Vagina (tissue), 2 donors: ENCODE data around the gene OGN. TPM values are rescaled to one million over a fixed set of nuclear protein-coding genes. Genes with fewer than 3 reads are reported as not detected.

Source experiments
- DNase-seq, 2 donors: peaks; one replicate each; pipeline ENCODE4 v3.0.0-alpha.2; 2017; ENCODE audit errors: extremely low spot score in 2 of 2
- H3K27ac ChIP-seq: fragments of 200-600 bp; sonication (generic); one replicate; pipeline ENCODE4 v1.5.1; 2019
- H3K27me3 ChIP-seq: fragments of 200-600 bp; sonication (generic); one replicate; pipeline ENCODE4 v1.5.1; 2019
- H3K36me3 ChIP-seq, 2 donors: fragments of 200-600 bp; sonication (generic); one replicate each; pipeline ENCODE4 v1.5.1; 2017 to 2019
- H3K4me1 ChIP-seq: fragments of 200-600 bp; sonication (generic); one replicate; pipeline ENCODE4 v1.5.1; 2019
- H3K4me3 ChIP-seq, 2 donors: fragments of 200-600 bp; sonication (generic); 1 replicate in 1 of 2; 2 replicates in 1 of 2; pipeline ENCODE4 v1.5.1; 2016 to 2019
- H3K9me3 ChIP-seq: fragments of 200-600 bp; sonication (generic); one replicate; pipeline ENCODE4 v1.5.1; 2019
- CTCF ChIP-seq, 3 experiments: fragments of 450-650 bp in 2 of 3; fragments of 200-600 bp in 1 of 3; sonication (generic) in 1 of 3; IDR thresholded peaks; one replicate each; pipeline ENCODE4 v1.5.1; 2017 to 2019; ENCODE audit warnings: antibody characterized with exemption in 3 of 3, mild to moderate bottlenecking in 2 of 3, moderate library complexity in 2 of 3
- POLR2A ChIP-seq, 2 donors: fragments of 450-650 bp; IDR thresholded peaks; one replicate each; pipeline ENCODE4 v1.6.1; 2017; ENCODE audit warnings: antibody characterized with exemption in 2 of 2, mild to moderate bottlenecking in 2 of 2, moderate library complexity in 2 of 2
- POLR2AphosphoS5 ChIP-seq, 2 donors: sonication (generic); formaldehyde crosslinking; IDR thresholded peaks; one replicate each; pipeline ENCODE4 v1.9.0; 2017; ENCODE audit warnings: antibody characterized with exemption in 2 of 2, mild to moderate bottlenecking in 2 of 2, low read depth in 1 of 2; ENCODE audit not compliant: insufficient read depth in 1 of 2
- intact Hi-C: fragments of 100-400 bp; cut with DNase I; formaldehyde crosslinking; loops from one replicate; pipeline ENCODE4 v1.15.1; 2023
- total RNA-seq: library from RNA; depleted of rRNA; stranded (reverse); fragments of >200 nt; gene quantifications from one replicate; pipeline ENCODE4 v1.2.3, GENCODE V29; 2016

Gene OGN
- total RNA-seq, 1 donor from 2014 or later = 11.5 TPM

- TF ChIP-seq POLR2AphosphoS5 (IDR thresholded peaks at IDR 0.05; ENCODE audit: insufficient read depth in 1 of 2, low read depth in 1 of 2) (peak in 1 of 2 donors; percentile 16), POLR2A (IDR thresholded peaks at IDR 0.05) (no peak), CTCF (IDR thresholded peaks at IDR 0.05) (no peak)
- no peaks in the 10 kb centered on the region for H3K9me3 ChIP-seq
- DNase-seq = no peak
- H3K4me3 ChIP-seq = no peak overlapping the region
- H3K36me3 ChIP-seq = no peaks in the 10 kb centered on the region
- H3K4me1 ChIP-seq = peaks cover 19% of the 10 kb centered on the region
- intact Hi-C loops = no loop called here
- peak overlapping the region; percentile 31 for H3K27ac ChIP-seq
- H3K27me3 ChIP-seq = no peaks in the 10 kb centered on the region
Observed at GRCh38 chr9:92406477-92406876, 2.1 kb upstream of the OGN start.

- H3K4me1 ChIP-seq = peaks cover 19% of the 10 kb centered on the region
- H3K4me3 ChIP-seq = no peak overlapping the region
- H3K36me3 ChIP-seq = no peaks in the 10 kb centered on the region
Observed at GRCh38 chr9:92405818-92406217, 1.4 kb upstream of the OGN start.

GRCh38 chr9:92402826-92403745 is 1.3 kb downstream of the OGN start:
- Histone ChIP-seq H3K27ac (no peak overlapping the region), H3K4me3 (no peak overlapping the region), H3K9me3 (no peaks in the 10 kb centered on the region), H3K36me3 (no peaks in the 10 kb centered on the region), H3K4me1 (peaks cover 8% of the 10 kb centered on the region), H3K27me3 (no peaks in the 10 kb centered on the region)
- TF ChIP-seq POLR2A (IDR thresholded peaks at IDR 0.05) = no peak
- TF ChIP-seq POLR2AphosphoS5 (IDR thresholded peaks at IDR 0.05; ENCODE audit: insufficient read depth in 1 of 2, low read depth in 1 of 2) = no peak
- TF ChIP-seq CTCF (IDR thresholded peaks at IDR 0.05) = no peak
- no peak for DNase-seq
- intact Hi-C loops = no loop called here

More at GRCh38 chr9:92405818-92406217, 1.4 kb upstream of the OGN start:
- intact Hi-C loops = no loop called here
- H3K27ac ChIP-seq = peak overlapping the region; percentile 31
- H3K9me3 ChIP-seq = no peaks in the 10 kb centered on the region
- no peaks in the 10 kb centered on the region for H3K27me3 ChIP-seq
- DNase-seq = no peak
- no peak for TF ChIP-seq POLR2AphosphoS5 (IDR thresholded peaks at IDR 0.05; ENCODE audit: insufficient read depth in 1 of 2, low read depth in 1 of 2)
- no peak for TF ChIP-seq POLR2A (IDR thresholded peaks at IDR 0.05)
- TF ChIP-seq CTCF (IDR thresholded peaks at IDR 0.05) = no peak

GRCh38 chr9:92402360-92402759 is 2.0 kb downstream of the OGN start:
- Histone ChIP-seq H3K4me1 (peaks cover 8% of the 10 kb centered on the region), H3K4me3 (no peak overlapping the region), H3K27ac (no peak overlapping the region), H3K27me3 (no peaks in the 10 kb centered on the region), H3K9me3 (no peaks in the 10 kb centered on the region), H3K36me3 (no peaks in the 10 kb centered on the region)
- TF ChIP-seq POLR2A (IDR thresholded peaks at IDR 0.05) = no peak
- no peak for TF ChIP-seq POLR2AphosphoS5 (IDR thresholded peaks at IDR 0.05; ENCODE audit: insufficient read depth in 1 of 2, low read depth in 1 of 2)
- TF ChIP-seq CTCF (IDR thresholded peaks at IDR 0.05) = no peak
- intact Hi-C loops = no loop called here
- DNase-seq = no peak

GRCh38 chr9:92397853-92398252 is 6.5 kb downstream of the OGN start:
- H3K27me3 ChIP-seq = no peaks in the 10 kb centered on the region
- no peaks in the 10 kb centered on the region for H3K9me3 ChIP-seq
- TF ChIP-seq POLR2AphosphoS5 (IDR thresholded peaks at IDR 0.05; ENCODE audit: insufficient read depth in 1 of 2, low read depth in 1 of 2) (no peak), CTCF (IDR thresholded peaks at IDR 0.05) (no peak), POLR2A (IDR thresholded peaks at IDR 0.05) (no peak)
- no peak overlapping the region for H3K27ac ChIP-seq
- intact Hi-C loops = no loop called here
- DNase-seq = no peak
- H3K4me3 ChIP-seq = no peak overlapping the region
- no peaks in the 10 kb centered on the region for H3K36me3 ChIP-seq
- no peaks in the 10 kb centered on the region for H3K4me1 ChIP-seq
